Inferior parietal cortex (tissue), 1 donor: Measurements from ENCODE around the gene AKAP6.
A peak's percentile ranks its signal among the peaks of the same experiment; 100 is the strongest.

Experiments
- DNase-seq: peaks from one replicate; pipeline ENCODE4 v3.0.0-alpha.2; 2016; ENCODE audit errors: extremely low spot score

The AKAP6 gene

DNA sequence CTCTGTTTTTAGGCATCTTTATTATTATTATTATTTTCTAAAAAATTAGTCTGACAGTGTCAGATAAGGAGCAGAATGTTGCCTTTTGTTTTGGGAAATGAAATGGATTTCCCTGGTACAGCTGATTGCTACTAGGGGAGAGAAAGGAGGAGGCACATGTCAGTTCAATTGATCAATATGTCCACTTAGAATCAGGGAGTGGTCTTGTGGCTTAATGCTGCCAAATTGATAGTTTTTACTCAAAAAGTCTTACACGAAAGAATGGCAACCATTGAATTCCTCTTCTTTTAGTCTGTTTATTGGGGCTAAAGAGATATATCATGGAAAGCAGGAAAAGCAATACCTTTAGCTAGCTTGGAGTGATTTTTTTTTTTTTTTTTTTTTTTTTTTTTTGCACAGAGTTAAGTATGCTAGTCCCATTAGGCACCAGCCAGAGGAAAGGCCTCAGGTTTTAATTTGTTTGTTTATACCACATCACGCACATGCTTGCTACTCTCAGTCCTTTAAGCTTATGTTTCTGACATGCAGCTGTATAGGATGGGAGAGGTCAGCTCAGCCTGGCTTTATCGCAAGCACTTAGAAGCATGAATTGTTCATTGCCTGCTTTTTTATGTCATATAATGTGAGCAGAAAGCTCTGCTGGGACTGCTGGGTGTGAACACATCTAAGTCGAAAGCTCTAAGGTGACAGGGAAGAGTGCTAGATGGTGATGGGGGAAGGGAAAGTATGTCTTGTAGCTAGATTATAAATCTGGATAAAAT is 1.4 kb downstream of the AKAP6 start:
- peak; percentile 61 for DNase-seq

DNA sequence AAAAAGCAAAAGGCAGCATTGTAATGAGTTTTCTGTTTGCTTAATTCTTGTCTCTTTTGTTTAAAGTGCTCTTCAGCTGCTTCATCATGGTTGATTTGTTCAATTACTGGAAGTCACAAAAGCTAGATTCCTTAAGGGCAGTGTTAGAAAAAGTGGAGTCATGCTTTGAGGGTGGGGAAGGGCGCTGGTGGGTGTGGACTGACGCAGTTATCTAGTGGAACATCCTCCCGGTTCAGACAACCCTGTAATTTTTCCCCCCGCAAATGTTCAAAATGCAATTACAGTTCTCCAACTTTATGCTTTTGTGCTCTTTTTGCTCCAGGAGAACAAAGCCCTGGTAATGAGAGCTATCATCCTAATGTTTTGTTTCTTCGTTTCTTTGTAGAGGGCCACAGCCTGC is 2.1 kb downstream of the AKAP6 start:
- DNase-seq, result peak; percentile 56

DNA sequence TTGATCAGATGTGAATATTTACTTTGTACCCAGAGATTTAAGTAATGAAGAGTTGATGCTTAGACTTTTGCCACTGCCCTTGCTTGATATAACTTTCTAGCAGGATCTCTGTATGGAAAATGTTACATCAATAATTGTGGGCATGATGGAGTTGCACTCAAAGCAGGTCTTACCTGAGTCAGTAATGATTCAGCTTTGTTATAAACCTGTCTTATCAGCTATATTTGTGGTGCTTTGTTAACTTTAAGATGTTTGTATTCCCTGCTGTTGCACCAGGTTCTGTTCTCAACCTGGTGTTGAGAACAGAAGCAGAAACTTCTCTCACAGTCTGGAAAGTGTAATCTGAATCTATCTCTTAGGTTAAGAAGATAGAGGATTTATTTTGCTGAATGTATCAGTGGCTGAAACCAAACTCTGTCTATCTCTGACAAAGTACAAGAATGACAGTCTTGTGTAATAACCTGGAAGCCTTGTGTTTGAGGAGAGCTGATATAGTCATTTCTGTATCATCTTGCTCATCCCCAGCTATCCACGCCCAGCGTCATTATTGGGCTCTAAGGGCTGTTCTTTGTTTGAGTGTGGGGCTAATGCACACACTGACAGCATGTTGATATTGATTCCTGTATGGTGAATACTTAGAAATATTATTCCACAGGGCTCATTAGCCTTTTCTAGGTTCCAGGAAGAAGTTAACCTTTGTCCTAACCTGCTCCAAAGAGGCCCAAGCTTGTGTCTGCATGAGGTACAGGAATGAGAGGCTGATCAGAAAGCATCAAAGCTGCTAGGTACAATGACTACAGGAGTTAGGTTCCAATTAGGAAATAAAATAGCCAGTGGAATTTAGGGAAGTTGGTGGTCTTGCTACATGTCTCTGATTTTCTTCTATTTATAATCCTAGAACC is 3.6 kb downstream of the AKAP6 start:
- no peak for DNase-seq

DNA sequence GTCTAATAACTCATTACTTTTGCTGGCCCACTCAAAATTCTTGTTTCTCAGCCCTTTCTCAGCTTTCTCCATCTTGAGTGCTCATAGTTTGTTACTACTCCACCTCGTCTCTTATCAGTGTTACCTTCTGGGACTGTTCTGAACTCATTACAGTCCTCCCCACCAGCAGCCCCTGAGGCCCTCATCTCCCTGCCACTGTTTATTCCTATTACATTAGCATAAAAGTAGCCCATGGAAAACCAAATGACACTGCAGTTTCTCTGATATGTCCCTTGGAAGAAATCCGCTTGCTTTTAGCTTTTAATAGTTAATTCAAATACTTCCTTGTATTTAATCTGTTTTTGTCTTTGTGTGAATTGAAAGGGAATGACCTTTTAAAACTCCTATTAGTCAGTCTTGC is 7.6 kb downstream of the AKAP6 start:
- DNase-seq, result no peak

DNA sequence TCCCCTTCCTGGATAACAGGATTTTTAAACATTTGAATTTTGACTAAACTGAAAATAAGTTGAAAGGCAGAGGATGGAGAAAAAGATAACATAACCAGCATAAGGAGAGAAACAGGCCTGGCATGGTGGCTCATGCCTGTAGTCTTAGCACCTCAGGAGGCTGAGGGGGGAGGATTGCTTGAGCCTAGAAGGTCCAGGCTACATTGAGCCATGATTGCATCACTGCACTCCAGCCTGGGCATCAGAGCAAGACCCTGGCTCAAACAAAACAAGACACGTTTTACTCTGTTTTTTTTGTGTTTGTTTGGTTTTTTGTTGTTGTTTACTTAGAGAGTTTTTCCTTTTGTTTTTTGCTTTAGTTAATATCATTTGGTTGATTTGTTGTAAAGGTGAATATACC is 8.7 kb downstream of the AKAP6 start:
- no peak for DNase-seq

DNA sequence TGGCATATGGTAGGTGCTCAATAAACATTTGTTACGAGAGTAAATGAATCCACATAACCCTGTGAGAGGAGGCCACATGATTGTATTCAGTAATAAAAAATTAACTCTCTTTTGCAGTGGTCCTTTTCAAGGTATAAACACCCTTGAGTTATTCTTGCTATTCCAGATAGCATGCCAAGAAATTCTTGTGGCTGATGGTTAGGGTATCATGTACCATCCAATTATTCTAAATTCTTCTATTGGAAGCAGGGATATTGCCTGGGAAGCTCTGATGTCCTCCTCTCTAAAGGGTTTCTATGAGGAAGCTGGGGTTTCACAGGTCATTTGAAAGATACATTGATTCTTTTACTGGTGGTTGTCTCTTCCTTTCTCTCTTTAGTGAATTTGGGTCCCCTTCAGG is 10.1 kb downstream of the AKAP6 start:
- no peak for DNase-seq

DNA sequence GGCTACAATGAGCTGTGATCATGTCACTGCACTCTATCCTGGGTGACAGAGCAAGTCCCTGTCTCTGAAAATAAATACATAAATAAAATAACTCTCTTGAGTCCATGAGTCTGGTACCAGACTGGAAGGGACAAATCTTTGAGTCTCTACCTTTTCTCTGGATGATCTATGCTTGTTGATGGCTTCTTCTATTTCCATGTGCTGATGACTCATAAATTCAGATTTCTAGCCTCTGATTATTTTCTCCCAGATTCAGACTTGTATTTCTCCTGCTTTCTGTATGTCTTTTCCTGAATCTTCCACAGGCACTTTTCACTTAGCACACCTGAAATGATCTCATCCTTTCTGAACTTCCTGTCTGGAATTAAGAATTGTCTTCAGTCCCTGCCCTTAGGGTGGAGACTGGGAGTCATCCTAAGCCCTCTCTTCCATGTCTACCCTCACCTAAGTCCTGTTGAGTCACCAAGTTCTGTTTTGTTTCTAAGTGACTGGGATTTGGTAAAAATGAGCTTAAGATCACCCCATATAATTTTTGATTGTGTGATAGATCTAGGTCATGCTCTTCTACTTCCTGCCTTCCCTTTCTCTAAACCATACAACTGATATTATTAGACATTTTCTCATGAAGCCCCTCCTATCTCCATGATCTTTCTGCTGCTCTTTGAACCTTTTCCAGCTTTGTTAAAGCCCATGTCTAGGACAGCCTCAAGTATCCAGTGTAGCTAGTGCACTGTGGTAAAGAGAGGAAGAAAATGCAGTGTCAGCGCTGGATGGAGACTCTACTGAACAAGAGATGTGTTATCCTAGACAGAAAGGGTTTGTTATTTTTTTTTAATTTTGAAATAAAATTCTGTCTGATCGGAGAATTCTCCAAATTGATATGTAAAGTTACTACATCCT is 13.1 kb downstream of the AKAP6 start:
- no peak for DNase-seq

DNA sequence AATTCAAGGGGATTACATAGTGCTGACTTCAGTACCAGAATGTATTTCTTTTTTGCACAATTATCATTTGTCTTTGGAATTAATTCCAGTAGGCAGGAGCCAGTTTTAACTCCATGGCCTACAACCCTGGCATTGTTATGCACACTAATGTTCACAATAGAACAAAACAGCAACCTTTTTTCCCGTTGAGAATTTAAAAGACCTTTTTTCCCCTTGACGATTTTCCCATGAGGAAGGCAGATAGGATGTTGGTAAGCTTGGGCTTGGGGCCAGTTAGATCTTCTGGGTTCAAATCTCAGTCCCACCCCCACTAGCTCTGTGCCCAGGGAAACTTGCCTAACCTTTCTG is 13.7 kb downstream of the AKAP6 start:
- no peak for DNase-seq

DNA sequence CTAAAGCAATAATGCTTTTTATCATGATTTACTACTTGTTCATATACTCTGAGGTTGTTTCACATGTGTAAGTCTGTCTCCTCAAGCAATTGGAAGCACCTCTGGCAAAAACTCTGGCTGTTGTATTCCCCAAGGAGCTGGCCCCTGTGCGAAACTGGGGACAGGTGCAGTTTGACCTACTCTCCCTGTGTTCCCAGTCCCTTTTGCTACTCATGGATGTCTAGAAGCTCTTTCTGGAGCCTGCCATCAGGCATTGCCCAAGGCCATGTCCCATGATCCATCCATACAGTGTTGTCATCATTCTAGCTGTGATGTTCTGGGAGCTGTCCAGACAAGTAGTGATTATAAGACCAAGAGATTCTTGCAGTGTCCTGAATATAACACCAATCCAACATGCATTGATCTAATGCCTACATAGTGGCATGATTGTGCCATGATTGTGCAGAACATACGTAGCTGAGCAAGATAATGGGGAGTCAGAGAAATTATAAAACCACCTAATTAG is 14.9 kb downstream of the AKAP6 start:
- no peak for DNase-seq

DNA sequence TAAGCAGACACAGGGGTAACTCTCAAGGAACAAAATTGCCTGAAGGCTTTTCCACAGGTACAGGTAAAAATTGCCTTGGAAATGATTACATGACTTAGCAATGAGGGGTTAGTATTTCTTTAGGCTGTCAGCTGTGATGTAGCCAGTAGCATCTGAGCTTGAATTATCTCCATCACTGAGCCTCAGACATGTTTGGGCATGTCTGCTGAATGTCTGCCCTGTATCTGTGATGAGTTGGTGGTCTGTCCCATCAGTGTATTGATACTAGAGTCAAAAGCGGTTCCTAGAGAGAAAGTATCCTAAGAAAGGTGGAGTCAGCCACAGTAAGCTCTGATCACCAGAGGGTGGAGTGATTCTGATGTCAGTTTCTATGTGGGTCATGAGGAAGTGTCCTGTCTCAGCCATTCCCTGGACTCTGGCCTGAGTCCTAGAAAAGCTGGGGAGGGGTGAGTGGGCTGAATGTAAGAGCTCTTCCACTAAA is 16.3 kb downstream of the AKAP6 start:
- DNase-seq, result no peak

DNA sequence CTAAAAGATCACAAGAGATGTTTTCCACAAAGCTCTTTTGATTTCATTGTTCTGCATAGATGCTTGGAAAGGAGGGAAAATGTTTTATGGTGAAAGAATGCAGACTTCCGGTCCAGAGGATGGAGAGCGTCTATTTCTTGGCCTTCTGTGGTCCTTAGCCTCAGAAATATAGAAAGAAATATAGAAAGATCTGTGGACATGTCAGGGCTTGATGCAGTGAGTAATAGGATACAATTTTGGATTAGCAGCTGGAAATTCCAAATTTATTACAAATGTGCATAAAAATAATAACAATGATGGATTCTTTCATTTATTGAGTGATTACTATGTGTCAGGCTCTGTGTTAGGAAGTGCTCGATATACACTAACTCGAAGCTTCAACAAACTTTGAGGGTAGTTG is 20.2 kb downstream of the AKAP6 start:
- DNase-seq, result no peak

DNA sequence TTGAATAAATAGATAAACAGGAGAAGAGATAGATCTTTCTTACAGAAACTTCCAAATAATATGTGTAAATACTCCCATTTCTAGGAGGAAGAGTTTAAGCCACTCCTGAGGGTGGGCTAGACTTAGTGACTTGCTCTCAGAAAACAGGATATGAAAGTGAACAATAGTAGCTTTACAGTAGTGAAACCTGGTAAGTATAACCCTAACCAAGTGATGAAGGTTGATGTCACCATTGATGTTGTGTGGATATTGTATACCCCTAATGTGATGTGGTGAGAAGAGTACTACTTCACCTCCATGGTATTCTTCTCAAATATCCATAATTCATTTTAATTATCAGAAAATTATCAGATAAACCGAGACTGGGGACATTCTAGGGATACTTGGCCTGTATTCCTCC is 20.9 kb downstream of the AKAP6 start:
- DNase-seq, result no peak

DNA sequence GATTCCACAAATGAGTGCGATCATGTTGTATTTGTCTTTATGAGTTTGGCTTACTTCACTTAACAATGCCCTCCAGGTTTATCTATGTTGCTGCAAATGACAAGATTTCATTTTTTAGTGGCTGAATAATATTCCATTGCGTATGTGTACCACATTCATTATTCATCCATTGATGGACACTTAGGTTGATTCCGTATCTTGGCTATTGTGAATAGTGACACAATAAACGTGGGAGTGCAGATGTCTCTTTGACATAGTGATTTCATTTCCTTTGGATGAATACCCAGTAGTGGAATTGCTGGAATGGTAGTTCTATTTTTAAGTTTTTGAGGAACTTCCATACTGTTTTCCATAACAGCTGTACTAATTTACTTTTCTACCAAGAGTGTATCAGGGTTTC is 23.5 kb downstream of the AKAP6 start:
- DNase-seq, result no peak

DNA sequence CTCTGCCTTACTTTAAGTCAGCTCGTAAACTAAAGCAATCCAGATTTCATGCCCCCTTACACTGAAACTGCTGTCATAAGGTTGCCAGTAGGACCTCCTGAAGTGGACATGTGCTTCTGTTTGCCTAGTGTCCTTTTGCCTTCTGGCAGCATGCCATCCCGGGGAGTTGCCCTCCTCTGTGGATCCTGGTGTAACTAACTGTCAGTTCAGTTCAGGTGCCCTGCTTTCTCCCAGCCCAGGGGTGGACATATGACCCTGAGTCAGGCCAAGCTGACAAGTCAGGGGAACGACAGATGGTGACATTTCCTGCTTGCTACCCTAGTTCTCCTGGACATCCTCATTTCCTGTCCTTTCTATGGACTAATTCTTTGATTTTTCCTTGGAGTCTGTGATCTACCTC is 25.6 kb downstream of the AKAP6 start:
- no peak for DNase-seq

DNA sequence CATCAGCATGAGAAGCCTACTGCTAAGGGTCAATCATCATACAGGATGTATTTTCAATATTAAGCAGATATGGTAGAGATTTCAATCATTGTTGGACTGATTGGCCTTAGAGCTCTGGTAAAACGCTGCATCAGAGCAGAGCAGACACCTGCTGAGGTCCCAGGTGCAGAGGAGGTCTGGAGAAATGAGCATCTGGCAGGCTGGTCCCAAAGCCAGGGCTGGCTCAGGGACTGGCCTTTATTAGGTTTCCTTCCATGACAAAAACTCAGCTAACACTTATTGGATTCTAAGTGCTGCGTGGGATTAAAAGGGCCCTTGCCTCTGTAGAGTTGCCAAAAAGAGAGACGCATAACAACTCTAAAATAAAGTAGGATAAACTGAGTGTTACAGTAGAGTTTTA is 29.7 kb downstream of the AKAP6 start:
- no peak for DNase-seq

DNA sequence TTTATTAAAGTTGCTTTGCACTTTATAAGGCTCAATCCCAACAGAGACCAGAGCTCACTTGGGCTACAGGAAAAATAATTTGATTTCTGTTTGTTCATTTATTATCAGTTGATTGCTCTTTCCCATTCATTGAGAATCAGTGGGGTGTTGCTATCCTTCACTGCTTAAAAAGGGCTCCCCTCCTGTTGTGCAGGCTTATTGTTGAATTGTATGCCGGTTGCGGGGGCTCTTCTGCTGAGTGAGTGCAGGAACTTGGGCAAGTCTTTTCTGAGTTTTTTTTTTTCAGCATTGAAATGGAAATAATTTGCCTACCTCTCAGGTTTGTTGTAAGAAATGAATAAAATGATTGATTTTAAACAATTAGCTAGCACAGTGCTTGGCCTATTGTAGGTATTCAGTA is 32.6 kb downstream of the AKAP6 start:
- no peak for DNase-seq

DNA sequence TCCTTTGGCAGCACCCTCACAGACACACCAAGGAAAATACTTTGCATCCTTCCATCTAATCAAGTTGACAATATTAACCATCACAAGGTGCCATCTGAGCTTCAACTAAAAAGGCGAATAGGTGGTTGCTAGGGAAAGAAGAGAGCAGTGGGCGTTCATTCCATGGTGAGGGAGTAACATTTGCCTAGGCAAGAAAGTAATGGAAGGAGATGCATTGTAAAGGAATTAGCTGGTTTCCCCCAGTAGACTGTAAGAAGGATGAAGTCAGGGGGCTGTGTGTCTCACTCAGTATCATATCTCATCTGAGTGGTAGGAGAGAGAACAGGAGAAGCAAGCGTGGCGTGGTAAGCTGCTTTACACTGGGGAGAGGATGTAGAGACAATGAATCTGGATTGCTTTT is 34.7 kb downstream of the AKAP6 start:
- no peak for DNase-seq

DNA sequence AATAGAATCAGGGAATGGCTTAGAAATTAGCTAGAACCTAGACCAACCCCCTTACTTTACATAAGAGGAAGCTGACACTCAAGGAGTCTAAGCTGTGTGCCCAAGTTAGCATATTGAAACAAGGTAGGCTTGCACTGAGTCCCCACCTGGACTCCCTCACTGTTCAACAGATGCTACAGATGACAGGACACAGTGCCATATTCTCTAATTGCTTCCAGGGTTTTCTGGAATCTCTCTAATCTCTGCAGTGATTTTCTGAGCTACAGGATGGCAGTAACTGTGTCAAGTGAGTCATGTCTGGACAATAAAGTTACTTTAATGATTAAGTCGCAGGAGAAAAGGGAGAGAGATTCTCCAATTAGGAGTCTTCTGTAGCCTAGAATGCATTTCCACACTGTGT is 35.8 kb downstream of the AKAP6 start:
- DNase-seq, result no peak

DNA sequence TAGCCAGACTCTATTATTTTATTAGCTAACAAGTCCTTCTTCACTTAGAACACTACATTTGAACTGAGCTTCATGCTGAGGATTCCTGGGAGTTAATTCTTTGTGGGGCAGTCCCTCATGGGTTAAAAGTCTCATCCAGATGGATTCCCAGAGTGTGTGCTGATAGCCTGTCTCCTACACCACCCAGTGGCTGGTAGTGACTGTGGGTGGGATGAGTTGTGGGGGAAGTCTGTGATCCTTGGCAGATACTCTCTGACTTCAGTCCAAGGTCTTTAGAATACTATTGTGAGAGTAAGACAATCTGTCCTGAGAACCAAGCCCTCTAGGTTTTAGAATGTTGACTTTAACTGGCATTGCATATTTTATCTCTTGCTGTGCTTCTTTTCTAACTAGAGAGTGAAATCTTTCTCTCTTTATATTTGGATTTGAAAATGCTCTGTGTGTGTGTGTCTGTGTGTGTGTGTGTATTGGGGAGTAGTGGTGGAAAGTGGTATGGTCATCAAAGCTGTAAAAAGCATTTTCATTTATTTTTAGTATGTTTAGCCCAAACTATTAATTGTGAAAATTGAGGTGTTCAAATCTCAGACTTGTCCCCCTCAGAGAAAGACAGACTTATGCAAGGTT is 37.3 kb downstream of the AKAP6 start:
- DNase-seq, result peak; percentile 68

DNA sequence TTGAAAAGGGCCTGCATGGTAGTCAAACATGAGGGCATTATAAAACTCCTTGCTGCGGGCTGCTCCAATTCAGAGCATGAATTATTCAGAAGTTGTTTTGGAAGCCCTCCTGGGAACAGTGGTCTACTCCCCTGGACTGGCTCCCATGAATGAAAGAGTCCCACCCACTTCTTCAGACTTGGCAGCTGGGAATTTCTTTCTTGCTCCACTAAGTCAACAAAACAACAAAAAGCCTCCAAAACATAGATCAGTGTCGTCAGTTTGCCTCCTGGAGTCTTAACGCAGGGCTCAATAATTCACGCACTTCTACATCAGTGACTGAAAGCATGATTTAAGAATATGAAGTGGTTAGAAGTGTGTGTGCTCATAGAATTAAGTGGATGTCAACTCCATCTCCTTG is 37.9 kb downstream of the AKAP6 start:
- DNase-seq, result peak; percentile 39

DNA sequence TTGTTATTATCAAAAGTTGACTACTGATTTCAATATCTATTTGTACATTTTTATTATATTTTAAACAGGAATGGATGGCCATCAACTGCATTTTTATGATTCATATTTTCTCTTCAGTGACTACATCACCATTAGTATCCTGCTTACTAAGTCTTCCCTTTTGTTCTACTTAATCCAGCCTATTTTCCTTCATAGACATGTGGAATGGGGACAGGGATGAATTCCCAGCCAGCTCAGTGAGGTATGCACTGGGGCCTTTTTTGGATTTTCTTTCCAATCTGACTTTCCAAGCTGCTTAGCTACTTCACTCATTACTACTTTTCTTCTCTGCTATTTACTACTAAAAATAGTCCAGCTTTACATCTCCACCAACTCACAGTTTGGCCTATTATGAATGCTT is 38.4 kb downstream of the AKAP6 start:
- no peak for DNase-seq
